Ascending aorta (tissue), 2 donors: Measurements from ENCODE around the gene SERINC2. TPM values are rescaled to one million over a fixed set of nuclear protein-coding genes. Genes with fewer than 3 reads are reported as not detected.

Experiments used
- DNase-seq, 2 donors: peaks; one replicate each; pipeline ENCODE4 v3.0.0-alpha.2; 2019; ENCODE audit warnings: low spot score in 2 of 2
- H3K27ac ChIP-seq, 2 donors: fragments of 200-600 bp; sonication (generic); one replicate each; pipeline ENCODE4 v1.5.1; 2016 to 2017; ENCODE audit warnings: mild to moderate bottlenecking in 1 of 2
- H3K27me3 ChIP-seq: fragments of 200-600 bp; sonication (generic); one replicate; pipeline ENCODE4 v1.5.1; 2017
- H3K36me3 ChIP-seq, 2 donors: fragments of 200-600 bp; sonication (generic); one replicate each; pipeline ENCODE4 v1.5.1; 2016
- H3K4me1 ChIP-seq, 2 donors: fragments of 200-600 bp; sonication (generic); one replicate each; pipeline ENCODE4 v1.5.1; 2016 to 2017; ENCODE audit warnings: mild to moderate bottlenecking in 1 of 2
- H3K4me3 ChIP-seq, 2 donors: fragments of 200-600 bp; sonication (generic); one replicate each; pipeline ENCODE4 v1.5.1; 2016 to 2017; ENCODE audit warnings: mild to moderate bottlenecking in 1 of 2
- H3K9me3 ChIP-seq, 2 donors: fragments of 200-600 bp; sonication (generic); one replicate each; pipeline ENCODE4 v1.5.1; 2016
- intact Hi-C: fragments of 100-400 bp; cut with DNase I; formaldehyde crosslinking; loops from one replicate; pipeline ENCODE4 v1.15.1; 2023
- total RNA-seq: library from RNA; depleted of rRNA; stranded (reverse); fragments of >200 nt; gene quantifications from one replicate; pipeline ENCODE4 v1.1.0, GENCODE V29; 2016
- TF ChIP-seq, protein P1 (sequence below), 3 experiments: fragments of 200-600 bp in 2 of 3; fragments of 450-650 bp in 1 of 3; sonication (generic) in 2 of 3; IDR thresholded peaks; one replicate each; pipeline ENCODE4 v1.5.1; 2016 to 2019; ENCODE audit warnings: antibody characterized with exemption in 3 of 3, mild to moderate bottlenecking in 1 of 3, moderate library complexity in 1 of 3

Gene SERINC2
- total RNA-seq, 1 donor from 2014 or later, result 10.7 TPM

DNA sequence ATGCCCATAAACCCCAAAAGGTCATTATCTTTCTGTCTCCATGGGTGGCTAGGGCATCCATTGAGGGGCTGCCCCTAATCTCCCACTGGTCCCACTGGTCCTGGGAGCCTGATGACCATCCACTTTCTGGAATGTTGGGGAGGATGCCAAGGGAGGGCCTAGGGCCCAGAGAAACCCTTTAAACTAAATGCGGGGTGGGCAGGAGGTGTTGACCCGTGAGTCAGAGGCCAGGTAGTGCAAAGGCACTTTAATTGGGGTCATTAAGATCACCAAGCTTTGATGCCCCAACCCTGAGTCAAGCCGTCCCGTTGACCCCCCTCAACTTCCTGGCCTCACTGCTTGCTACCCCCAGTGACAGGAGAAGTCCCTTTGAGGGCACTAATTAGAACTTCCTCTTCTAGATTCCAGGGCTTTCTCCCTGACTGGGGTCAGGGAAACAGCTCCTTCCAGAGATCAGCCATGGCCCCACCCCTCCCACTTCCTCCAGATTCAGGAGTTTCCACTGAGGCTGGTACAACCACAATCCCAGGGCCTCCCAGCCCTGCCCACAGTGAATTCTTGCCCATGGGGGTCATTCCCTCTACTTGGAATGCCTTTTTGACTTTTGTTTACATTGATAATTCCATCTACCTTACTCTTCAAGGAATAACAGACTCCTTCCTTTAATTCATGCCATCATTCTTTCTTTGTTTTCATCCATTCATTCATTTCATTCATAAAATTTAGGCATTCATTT is 15.5 kb upstream of the SERINC2 start:
- DNase-seq, result no peak
- Histone ChIP-seq H3K36me3 (no peaks in the 10 kb centered on the region), H3K27ac (no peak overlapping the region), H3K27me3 (no peaks in the 10 kb centered on the region), H3K9me3 (no peaks in the 10 kb centered on the region), H3K4me1 (peaks cover 0 to 3% of the 10 kb centered on the region in 2 donors), H3K4me3 (no peak overlapping the region)
- TF ChIP-seq, protein P1, sequence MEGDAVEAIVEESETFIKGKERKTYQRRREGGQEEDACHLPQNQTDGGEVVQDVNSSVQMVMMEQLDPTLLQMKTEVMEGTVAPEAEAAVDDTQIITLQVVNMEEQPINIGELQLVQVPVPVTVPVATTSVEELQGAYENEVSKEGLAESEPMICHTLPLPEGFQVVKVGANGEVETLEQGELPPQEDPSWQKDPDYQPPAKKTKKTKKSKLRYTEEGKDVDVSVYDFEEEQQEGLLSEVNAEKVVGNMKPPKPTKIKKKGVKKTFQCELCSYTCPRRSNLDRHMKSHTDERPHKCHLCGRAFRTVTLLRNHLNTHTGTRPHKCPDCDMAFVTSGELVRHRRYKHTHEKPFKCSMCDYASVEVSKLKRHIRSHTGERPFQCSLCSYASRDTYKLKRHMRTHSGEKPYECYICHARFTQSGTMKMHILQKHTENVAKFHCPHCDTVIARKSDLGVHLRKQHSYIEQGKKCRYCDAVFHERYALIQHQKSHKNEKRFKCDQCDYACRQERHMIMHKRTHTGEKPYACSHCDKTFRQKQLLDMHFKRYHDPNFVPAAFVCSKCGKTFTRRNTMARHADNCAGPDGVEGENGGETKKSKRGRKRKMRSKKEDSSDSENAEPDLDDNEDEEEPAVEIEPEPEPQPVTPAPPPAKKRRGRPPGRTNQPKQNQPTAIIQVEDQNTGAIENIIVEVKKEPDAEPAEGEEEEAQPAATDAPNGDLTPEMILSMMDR (IDR thresholded peaks at IDR 0.05), result no peak
- intact Hi-C loops, result no loop called here

DNA sequence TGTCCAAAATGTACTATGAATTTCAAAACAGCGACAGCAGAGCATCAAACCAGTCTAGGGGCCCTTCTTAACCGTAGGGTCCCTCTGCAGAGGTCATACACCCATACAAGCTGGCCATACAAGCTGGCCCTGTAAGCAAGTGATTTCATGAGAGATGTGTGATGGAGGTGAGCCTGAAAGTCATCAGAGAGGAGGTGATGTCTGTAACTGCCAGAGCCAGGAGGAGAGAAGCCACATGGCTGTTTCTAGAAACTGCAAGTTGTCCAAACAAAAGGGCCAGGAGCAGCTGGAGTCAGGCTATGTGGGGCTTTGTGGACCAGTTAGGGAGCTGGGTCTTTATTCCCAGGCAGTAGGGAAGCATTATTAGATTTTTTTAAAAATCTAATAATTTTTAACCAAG is 14.8 kb upstream of the SERINC2 start:
- TF ChIP-seq, protein P1 (IDR thresholded peaks at IDR 0.05), result no peak
- Histone ChIP-seq H3K27ac (no peak overlapping the region), H3K36me3 (no peaks in the 10 kb centered on the region), H3K27me3 (no peaks in the 10 kb centered on the region), H3K4me3 (no peak overlapping the region), H3K9me3 (no peaks in the 10 kb centered on the region), H3K4me1 (peaks cover 0 to 3% of the 10 kb centered on the region in 2 donors)
- intact Hi-C loops, result no loop called here
- DNase-seq, result no peak

DNA sequence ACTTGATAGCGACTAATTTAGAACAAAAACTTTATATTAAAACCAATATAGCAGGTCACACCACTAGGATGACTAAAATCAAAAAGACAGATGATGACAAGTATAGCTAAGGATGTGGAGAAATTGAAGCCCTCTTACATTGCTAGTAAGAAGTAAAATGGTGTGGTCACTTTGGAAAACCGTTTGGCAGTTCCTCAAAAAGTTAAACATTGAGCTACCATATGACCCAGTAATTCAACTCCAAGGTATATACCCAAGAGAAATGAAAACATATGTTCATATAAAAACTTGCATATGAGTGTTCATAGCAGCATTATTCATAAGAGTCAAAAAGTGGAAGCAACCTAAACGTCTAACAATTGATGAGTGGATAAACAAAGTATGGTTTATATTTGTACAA is 13.0 kb upstream of the SERINC2 start:
- no peak overlapping the region for H3K27ac ChIP-seq
- DNase-seq, result no peak
- intact Hi-C loops, result no loop called here

DNA sequence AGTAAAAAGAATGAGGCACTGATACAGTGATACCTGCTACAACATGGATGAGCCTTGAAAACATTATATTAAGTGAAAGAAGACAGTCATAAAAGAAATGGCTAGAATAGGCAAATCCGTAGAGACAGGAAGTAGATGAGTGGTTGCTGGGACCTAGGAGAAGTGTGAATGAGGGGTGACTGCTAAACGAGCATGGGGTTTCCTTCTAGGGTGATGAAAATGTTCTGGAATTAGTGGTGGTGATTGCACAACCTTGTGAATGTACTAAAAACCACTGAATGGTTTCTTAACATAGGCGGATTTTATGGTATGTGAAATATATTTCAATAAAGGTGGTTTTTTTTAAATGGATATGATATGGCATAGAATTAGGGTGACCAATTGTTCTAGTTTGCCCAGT is 12.6 kb upstream of the SERINC2 start:
- Histone ChIP-seq H3K4me3 (no peak overlapping the region), H3K27ac (no peak overlapping the region), H3K27me3 (no peaks in the 10 kb centered on the region), H3K36me3 (no peaks in the 10 kb centered on the region), H3K9me3 (no peaks in the 10 kb centered on the region), H3K4me1 (no peaks in the 10 kb centered on the region)
- TF ChIP-seq, protein P1 (IDR thresholded peaks at IDR 0.05), result no peak
- DNase-seq, result no peak
- intact Hi-C loops, result no loop called here

More for the DNA sequence above, 13.0 kb upstream of the SERINC2 start:
- no peaks in the 10 kb centered on the region for H3K9me3 ChIP-seq
- no peak overlapping the region for H3K4me3 ChIP-seq
- TF ChIP-seq, protein P1 (IDR thresholded peaks at IDR 0.05), result no peak
- H3K4me1 ChIP-seq, result no peaks in the 10 kb centered on the region
- no peaks in the 10 kb centered on the region for H3K36me3 ChIP-seq
- no peaks in the 10 kb centered on the region for H3K27me3 ChIP-seq

DNA sequence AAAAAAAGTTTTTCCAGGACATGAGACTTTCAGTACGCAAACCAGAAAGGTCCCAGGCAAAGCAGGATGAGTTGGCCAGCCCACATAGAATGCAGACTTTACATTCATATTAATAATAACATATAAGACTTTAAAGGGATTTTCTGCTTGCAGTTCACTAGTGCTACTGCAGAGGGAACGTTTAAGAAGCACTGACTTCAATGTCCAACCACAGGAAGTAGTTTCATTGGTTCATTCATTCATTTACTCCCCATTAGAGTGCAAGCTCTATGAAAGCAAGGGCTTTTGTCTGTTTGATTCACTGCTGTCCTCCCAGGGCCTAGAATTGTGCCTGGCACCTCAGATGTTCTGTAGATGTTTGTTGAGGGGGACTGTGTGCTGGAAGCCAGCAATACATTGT is 11.8 kb upstream of the SERINC2 start:
- no peaks in the 10 kb centered on the region for H3K36me3 ChIP-seq
- intact Hi-C loops, result no loop called here
- TF ChIP-seq, protein P1 (IDR thresholded peaks at IDR 0.05), result no peak
- no peaks in the 10 kb centered on the region for H3K27me3 ChIP-seq
- no peak for DNase-seq
- H3K4me1 ChIP-seq, result no peaks in the 10 kb centered on the region
- no peak overlapping the region for H3K4me3 ChIP-seq
- no peaks in the 10 kb centered on the region for H3K9me3 ChIP-seq
- H3K27ac ChIP-seq, result no peak overlapping the region
